ENCODE data around the gene HSD11B2. TPM values are rescaled to one million over a fixed set of nuclear protein-coding genes. Genes with fewer than 3 reads are reported as not detected.

HSD11B2 gene
- total RNA-seq, 3 donors from 2014 or later (not counting 1 experiment from before 2014, with no cell fraction given) = not detected

DNA sequence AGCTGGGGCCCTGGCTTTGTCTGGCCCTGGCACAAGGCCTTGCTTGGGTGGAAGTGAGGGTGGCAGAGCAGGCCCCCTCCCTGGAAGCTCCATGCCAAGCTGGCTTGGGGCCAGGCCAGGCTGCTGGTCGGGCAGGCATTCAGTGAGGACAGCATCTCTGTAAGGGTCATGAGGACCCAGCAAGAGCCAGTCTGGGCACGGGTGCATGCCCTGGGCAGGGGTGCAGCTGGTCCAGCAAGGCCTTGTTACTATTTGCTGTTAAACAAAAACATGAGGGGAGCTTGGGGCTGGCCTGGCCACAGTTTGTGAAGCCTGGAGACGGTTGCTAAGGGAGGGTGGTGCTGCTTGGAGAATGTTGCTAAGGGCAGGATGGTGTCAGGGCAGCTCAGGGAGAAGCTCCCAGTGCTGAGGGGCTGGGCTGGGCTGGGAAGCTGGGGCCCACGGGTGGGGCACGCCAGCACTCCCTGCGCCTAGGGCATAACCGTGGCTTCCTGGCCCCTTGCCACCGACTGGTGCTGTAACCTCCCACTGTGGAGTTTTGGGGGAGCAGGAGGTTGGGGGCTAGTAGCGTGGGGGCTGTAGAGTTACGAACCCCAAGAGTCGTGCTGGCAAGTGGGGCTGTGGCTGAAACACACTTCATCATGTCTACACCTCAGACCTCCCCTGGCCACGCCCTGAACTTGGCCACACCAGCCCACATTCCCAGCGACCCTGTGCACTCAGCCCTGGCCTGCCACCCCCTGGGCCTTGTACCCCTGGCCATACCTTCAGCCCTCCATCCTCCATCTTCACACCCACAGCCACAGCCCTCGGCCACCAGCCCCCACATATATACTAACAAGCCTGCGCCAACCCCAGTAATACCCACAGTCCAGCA lies 39.3 kb upstream of the HSD11B2 start:
- TF ChIP-seq, protein P1, sequence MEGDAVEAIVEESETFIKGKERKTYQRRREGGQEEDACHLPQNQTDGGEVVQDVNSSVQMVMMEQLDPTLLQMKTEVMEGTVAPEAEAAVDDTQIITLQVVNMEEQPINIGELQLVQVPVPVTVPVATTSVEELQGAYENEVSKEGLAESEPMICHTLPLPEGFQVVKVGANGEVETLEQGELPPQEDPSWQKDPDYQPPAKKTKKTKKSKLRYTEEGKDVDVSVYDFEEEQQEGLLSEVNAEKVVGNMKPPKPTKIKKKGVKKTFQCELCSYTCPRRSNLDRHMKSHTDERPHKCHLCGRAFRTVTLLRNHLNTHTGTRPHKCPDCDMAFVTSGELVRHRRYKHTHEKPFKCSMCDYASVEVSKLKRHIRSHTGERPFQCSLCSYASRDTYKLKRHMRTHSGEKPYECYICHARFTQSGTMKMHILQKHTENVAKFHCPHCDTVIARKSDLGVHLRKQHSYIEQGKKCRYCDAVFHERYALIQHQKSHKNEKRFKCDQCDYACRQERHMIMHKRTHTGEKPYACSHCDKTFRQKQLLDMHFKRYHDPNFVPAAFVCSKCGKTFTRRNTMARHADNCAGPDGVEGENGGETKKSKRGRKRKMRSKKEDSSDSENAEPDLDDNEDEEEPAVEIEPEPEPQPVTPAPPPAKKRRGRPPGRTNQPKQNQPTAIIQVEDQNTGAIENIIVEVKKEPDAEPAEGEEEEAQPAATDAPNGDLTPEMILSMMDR (IDR thresholded peaks at IDR 0.05) = no peak
- Histone ChIP-seq H3K27ac (ENCODE audit: low read length) (no peak overlapping the region), H3K9me3 (ENCODE audit: control insufficient read depth, insufficient read depth, low read length) (no peaks in the 10 kb centered on the region), H3K4me1 (ENCODE audit: control insufficient read depth, insufficient read depth, low read length) (peaks cover 54% of the 10 kb centered on the region), H3K4me3 (ENCODE audit: low read length) (no peak overlapping the region), H3K36me3 (ENCODE audit: control insufficient read depth, insufficient read depth, low read length) (no peaks in the 10 kb centered on the region), H3K27me3 (ENCODE audit: control insufficient read depth, insufficient read depth, low read length) (peaks cover 27% of the 10 kb centered on the region)
- Mint-ChIP-seq H3K4me3 (peak overlapping the region; percentile 40), H3K27ac (peak overlapping the region in 1 of 2 donors; percentile 42), H3K36me3 (no peaks in the 10 kb centered on the region), H3K27me3 (ENCODE audit: low read depth in 2 of 2) (peaks cover 9 to 32% of the 10 kb centered on the region in 2 donors), H3K4me1 (peaks cover 5 to 24% of the 10 kb centered on the region in 2 donors), H3K9me3 (no peaks in the 10 kb centered on the region)
- ATAC-seq (no peak), DNase-seq (no peak)
- intact Hi-C loops (cut with micrococcal nuclease) = no loop called here
- 72% methylated on average over 15 of the region's 15 CpGs for WGBS (ENCODE audit: insufficient coverage)

DNA sequence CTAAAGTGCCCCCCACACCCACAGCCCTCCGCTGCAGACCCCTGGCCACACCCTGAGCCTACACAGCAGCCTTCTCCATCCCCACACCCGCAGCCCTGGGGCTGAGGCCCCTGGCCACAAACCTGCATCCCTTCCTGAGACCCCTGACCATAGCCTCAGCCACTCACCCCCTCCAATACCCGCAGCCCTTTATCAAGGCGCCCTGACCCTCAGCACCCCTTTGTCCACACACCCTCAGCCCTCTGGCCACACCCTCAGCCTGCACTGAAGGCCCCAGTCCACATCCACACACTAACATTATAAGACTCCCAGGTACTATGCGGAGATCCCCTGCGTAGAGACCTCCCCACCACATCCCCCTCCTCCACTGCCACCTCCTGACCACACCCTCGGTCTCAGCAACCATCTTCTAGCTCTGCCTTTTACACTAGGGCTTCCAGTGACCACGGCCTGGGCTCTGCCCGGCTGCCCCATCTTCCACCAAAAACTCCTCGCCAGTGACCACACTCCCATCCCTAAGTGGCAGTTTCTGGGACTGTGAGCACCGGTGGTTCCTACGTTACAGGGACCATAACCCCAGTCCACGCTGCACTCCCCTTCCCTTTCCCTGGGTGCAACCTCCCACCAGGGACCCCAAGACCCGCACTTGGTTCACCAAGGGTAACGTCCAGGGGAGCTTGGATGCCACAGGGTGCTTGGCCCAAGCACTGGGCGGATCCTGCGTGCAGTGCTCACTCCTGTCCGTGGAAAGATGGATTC lies 38.4 kb upstream of the HSD11B2 start:
- no peaks in the 10 kb centered on the region for H3K36me3 Mint-ChIP-seq
- H3K9me3 Mint-ChIP-seq = no peaks in the 10 kb centered on the region
- Histone ChIP-seq H3K27me3 (ENCODE audit: control insufficient read depth, insufficient read depth, low read length) (peaks cover 27% of the 10 kb centered on the region), H3K27ac (ENCODE audit: low read length) (no peak overlapping the region), H3K36me3 (ENCODE audit: control insufficient read depth, insufficient read depth, low read length) (no peaks in the 10 kb centered on the region), H3K9me3 (ENCODE audit: control insufficient read depth, insufficient read depth, low read length) (no peaks in the 10 kb centered on the region), H3K4me1 (ENCODE audit: control insufficient read depth, insufficient read depth, low read length) (peaks cover 54% of the 10 kb centered on the region), H3K4me3 (ENCODE audit: low read length) (no peak overlapping the region)
- TF ChIP-seq, protein P1 (IDR thresholded peaks at IDR 0.05) = no peak
- no peak overlapping the region for H3K4me3 Mint-ChIP-seq
- peaks cover 9 to 36% of the 10 kb centered on the region in 2 donors for H3K27me3 Mint-ChIP-seq (ENCODE audit: low read depth in 2 of 2)
- H3K4me1 Mint-ChIP-seq = peaks cover 5 to 24% of the 10 kb centered on the region in 2 donors
- ATAC-seq = no peak
- intact Hi-C loops (cut with micrococcal nuclease) = no loop called here
- WGBS (ENCODE audit: insufficient coverage) = 87% methylated on average over 18 of the region's 18 CpGs
- H3K27ac Mint-ChIP-seq = peak overlapping the region in 1 of 2 donors; percentile 31
- no peak for DNase-seq

DNA sequence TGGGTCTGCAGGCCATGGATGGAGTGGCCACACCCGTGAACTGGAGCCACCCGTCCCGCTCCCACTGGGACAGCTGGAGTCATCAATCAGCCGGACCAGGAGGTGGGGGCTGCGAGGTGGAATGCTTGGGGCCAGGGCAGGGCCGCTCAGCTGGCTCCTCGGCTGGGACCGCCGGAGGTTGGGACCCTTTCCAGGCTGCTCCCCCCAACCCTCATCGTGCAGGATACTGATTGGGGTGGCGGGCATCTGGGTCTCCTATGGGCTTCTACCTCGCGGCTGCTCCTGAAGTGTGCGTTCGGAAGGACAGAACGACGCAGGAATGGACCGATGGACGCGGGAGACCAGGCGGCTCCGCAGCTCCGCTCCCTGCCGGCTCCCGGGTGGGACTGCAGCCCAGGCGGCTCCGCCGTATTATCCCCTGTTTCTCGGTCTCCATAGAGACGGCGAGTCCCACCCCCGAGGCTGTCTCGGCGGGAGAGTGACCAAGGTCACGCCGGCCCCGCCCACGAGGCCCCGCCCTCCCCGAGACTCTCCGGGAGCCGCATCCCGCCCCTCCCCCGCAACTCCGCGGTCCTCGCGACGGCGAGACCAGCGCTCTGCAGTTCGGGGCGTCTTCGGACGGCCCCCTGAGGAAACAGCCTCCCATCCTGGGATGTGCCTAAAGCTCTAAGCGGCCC lies 37.7 kb upstream of the HSD11B2 start, which contains the start of gene TPPP3:
TPPP3 (minus strand) TSS at position 388 of the 677 bp plus-strand sequence. CDS start 2,387 bp downstream, outside the sequence.
- Mint-ChIP-seq H3K4me1 (peaks cover 5 to 24% of the 10 kb centered on the region in 2 donors), H3K27ac (peak within 1 kb of the TSS in 1 of 2 donors; percentile 60), H3K27me3 (ENCODE audit: low read depth in 2 of 2) (peaks cover 9 to 36% of the 10 kb centered on the region in 2 donors), H3K4me3 (peak within 1 kb of the TSS; percentile 90), H3K36me3 (no peaks in the 10 kb centered on the region), H3K9me3 (no peaks in the 10 kb centered on the region)
- peaks cover 54% of the 10 kb centered on the region for H3K4me1 ChIP-seq (ENCODE audit: control insufficient read depth, insufficient read depth, low read length)
- no peak within 1 kb of the TSS for H3K27ac ChIP-seq (ENCODE audit: low read length)
- no peaks in the 10 kb centered on the region for H3K36me3 ChIP-seq (ENCODE audit: control insufficient read depth, insufficient read depth, low read length)
- no peaks in the 10 kb centered on the region for H3K9me3 ChIP-seq (ENCODE audit: control insufficient read depth, insufficient read depth, low read length)
- 12% methylated on average over 56 of the region's 56 CpGs for WGBS (ENCODE audit: insufficient coverage)
- TF ChIP-seq, protein P1 (IDR thresholded peaks at IDR 0.05) = peak; percentile 32
- DNase-seq (peak; percentile 36 to 57), ATAC-seq (peak; percentile 48 to 79 (median 72))
- intact Hi-C loops (cut with micrococcal nuclease) = no loop called here
- H3K4me3 ChIP-seq (ENCODE audit: low read length) = peak within 1 kb of the TSS; percentile 12
- H3K27me3 ChIP-seq (ENCODE audit: control insufficient read depth, insufficient read depth, low read length) = peaks cover 27% of the 10 kb centered on the region

Measured in natural killer cell (primary cell).